Measurements from ENCODE around the gene SULT4A1. TPM values are rescaled to one million over a fixed set of nuclear protein-coding genes. Genes with fewer than 3 reads are reported as not detected.

The SULT4A1 gene
- total RNA-seq, 4 donors from 2014 or later = 0.25 to 0.46 TPM; not detected in 2

DNA sequence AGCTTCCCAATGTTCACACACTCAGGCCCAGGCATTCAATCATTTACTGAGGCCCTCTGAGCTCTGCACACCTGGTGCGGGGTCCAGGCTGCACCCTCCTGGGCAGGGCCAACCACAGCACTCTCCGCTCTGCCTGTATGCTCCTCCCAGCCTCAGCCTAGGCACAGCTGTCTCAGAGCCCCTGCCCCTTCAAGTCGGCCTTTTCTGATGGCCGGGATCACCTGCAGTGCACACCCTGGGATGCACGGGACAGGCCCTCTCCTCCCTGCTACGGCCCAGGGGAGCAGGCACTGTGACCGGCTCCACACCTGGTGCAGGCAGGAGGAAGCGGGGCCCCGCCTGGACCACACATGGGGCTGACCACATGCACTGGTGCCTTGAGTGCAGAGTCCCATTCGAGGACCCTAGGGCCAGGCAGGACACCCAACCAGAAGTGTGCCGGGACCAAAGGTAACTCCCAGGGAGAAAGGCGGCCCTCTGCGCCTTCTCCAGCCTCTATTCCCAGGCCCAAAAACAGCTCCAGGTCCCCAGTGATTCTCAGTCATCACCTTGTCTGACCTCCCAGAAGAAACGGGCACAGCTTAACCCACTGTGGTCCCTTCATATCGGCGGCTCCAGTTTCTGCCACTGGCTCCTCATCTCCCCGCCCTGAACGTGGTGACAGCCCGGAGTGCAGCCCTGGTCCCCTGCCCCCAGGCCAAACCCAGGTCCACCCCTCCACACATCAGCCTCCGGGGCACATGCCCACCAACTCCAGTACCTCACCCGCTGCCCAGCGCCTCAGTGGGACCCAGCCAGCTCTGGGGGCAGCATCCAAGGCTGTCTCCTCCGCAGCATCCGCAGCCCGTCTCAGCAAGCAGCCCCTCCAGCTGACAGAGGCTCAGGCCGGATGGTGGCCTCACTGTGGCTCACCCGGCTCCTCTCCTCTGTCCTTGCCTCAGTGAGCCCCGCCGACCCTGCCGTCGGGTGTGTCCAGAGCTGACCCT lies 17.5 kb downstream of the SULT4A1 start:
- no peak for TF ChIP-seq CTCF (IDR thresholded peaks at IDR 0.05)
- DNase-seq (ENCODE audit: low spot score) = no peak
- ATAC-seq (ENCODE audit: low FRiP score) = no peak

- TF ChIP-seq CTCF (IDR thresholded peaks at IDR 0.05) = no peak
- ATAC-seq (ENCODE audit: low FRiP score) (no peak), DNase-seq (ENCODE audit: low spot score) (no peak)
Measured at GRCh38 chr22:43843783-43844530, 18.4 kb downstream of the SULT4A1 start.

- no peak for TF ChIP-seq CTCF (IDR thresholded peaks at IDR 0.05)
Measured at GRCh38 chr22:43841742-43842141, 20.6 kb downstream of the SULT4A1 start.

GRCh38 chr22:43840851-43841250 lies 21.5 kb downstream of the SULT4A1 start:
- ATAC-seq (ENCODE audit: low FRiP score) (no peak), DNase-seq (ENCODE audit: low spot score) (no peak)
- TF ChIP-seq CTCF (IDR thresholded peaks at IDR 0.05) = no peak

More at GRCh38 chr22:43841742-43842141, 20.6 kb downstream of the SULT4A1 start:
- ATAC-seq (ENCODE audit: low FRiP score) (no peak), DNase-seq (ENCODE audit: low spot score) (no peak)

GRCh38 chr22:43840431-43840830 lies 21.9 kb downstream of the SULT4A1 start:
- no peak for DNase-seq (ENCODE audit: low spot score)
- no peak for TF ChIP-seq CTCF (IDR thresholded peaks at IDR 0.05)
- no peak for ATAC-seq (ENCODE audit: low FRiP score)

DNA sequence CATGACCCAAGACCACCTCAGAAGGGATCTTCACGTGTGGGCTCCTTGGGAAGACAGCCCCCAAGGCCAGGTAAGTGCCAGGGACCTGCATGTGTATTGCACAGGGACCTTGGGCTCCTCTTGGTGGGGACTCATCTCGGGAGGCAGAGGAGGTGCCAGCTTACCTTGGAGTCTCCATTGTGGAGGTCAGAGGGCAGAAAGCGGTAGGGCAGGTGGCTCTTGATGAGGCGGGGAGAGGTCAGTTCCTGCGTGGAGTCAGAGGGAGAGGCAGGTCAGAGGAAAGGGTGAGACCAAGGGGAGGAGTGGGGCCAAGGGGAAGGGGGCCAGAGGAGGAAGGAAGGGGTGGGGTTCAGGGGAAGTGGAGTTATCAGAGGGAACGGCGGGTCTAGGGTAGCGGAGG lies 22.5 kb downstream of the SULT4A1 start:
- ATAC-seq (ENCODE audit: low FRiP score) = no peak
- no peak for DNase-seq (ENCODE audit: low spot score)
- TF ChIP-seq CTCF (IDR thresholded peaks at IDR 0.05) = no peak
